CD4-positive, CD25-positive, alpha-beta regulatory T cell (primary cell): ENCODE results near the gene FAM174A. TPM values are rescaled to one million over a fixed set of nuclear protein-coding genes. Genes with fewer than 3 reads are reported as not detected.
A peak's percentile ranks its signal among the peaks of the same experiment; 100 is the strongest.

Source experiments
- ATAC-seq, 2 donors: fragments of 150-1000 bp; cut with Tn5 transposase; one replicate each; pipeline ENCODE4 v1.10.0; 2021; ENCODE audit warnings: low read depth in 2 of 2, moderate number of reproducible peaks in 2 of 2, moderate library complexity in 1 of 2
- DNase-seq, 3 donors: peaks; one replicate each; pipeline versions ENCODE4 v3.0.0 to v3.0.0-alpha.2; 2012 to 2022; ENCODE audit warnings: mixed read lengths in 1 of 3
- H3K27ac ChIP-seq: one replicate; pipeline ENCODE4 v1.7.0; 2013; ENCODE audit warnings: mild to moderate bottlenecking, low read length; ENCODE audit not compliant: insufficient read depth, poor library complexity, severe bottlenecking
- H3K27me3 ChIP-seq: one replicate; pipeline ENCODE4 v1.7.0; 2013; ENCODE audit warnings: low read length; ENCODE audit not compliant: control insufficient read depth, insufficient read depth
- H3K36me3 ChIP-seq: one replicate; pipeline ENCODE4 v1.7.0; 2013; ENCODE audit warnings: mild to moderate bottlenecking, low read length, moderate library complexity; ENCODE audit not compliant: control insufficient read depth, insufficient read depth
- H3K4me1 ChIP-seq: 2 replicates; pipeline ENCODE4 v1.7.0; 2013; ENCODE audit warnings: mild to moderate bottlenecking, low read length; ENCODE audit not compliant: insufficient read depth, control insufficient read depth, poor library complexity, severe bottlenecking
- H3K4me3 ChIP-seq: one replicate; pipeline ENCODE4 v1.7.0; 2013; ENCODE audit warnings: low read depth, mild to moderate bottlenecking, low read length, moderate library complexity
- H3K9me3 ChIP-seq, 2 experiments: 1 replicate in 1 of 2; 2 replicates in 1 of 2; pipeline ENCODE4 v1.7.0; 2013; ENCODE audit warnings: low read length in 2 of 2, mild to moderate bottlenecking in 1 of 2, moderate library complexity in 1 of 2; ENCODE audit not compliant: control insufficient read depth in 2 of 2
- H3K27ac Mint-ChIP-seq, 3 donors: one replicate each; pipeline ENCODE4 v1.8.0; 2020 to 2022; ENCODE audit warnings: mild to moderate bottlenecking in 3 of 3, mixed read lengths in 3 of 3, moderate library complexity in 2 of 3
- H3K27me3 Mint-ChIP-seq: one replicate; pipeline ENCODE4 v1.8.0; 2022; ENCODE audit warnings: mild to moderate bottlenecking, mixed read lengths
- H3K36me3 Mint-ChIP-seq: one replicate; pipeline ENCODE4 v1.8.0; 2020; ENCODE audit warnings: mixed read lengths
- H3K4me1 Mint-ChIP-seq, 4 donors: one replicate each; pipeline ENCODE4 v1.8.0; 2020 to 2022; ENCODE audit warnings: mixed read lengths in 4 of 4, mild to moderate bottlenecking in 1 of 4
- H3K4me3 Mint-ChIP-seq, 4 donors: one replicate each; pipeline ENCODE4 v1.8.0; 2020 to 2022; ENCODE audit warnings: mild to moderate bottlenecking in 4 of 4, mixed read lengths in 4 of 4, moderate library complexity in 3 of 4
- H3K9me3 Mint-ChIP-seq, 7 donors: one replicate each; pipeline ENCODE4 v1.8.0; 2020 to 2022; ENCODE audit warnings: mixed read lengths in 7 of 7, mild to moderate bottlenecking in 3 of 7, moderate library complexity in 2 of 7
- polyA plus RNA-seq, 4 donors: library from polyadenylated mRNA; unstranded; fragments of 300-500 nt; fragmentation: Illumina TruSeq; gene quantifications; one replicate each; pipeline ENCODE4 v1.2.3, GENCODE V29; 2021
- total RNA-seq: library from RNA; stranded (reverse); gene quantifications from one replicate; pipeline ENCODE4 v1.2.3, GENCODE V29; 2022

FAM174A gene
- total and polyA plus RNA-seq, 5 donors from 2014 or later: 6.3 to 11.2 (median 8.3) TPM

GRCh38 chr5:100623719-100624118 is 88.5 kb downstream of the FAM174A start:
- peaks cover 0 to 6% (median 3%) of the 10 kb centered on the region in 4 donors for H3K4me1 Mint-ChIP-seq
- H3K36me3 Mint-ChIP-seq: no peaks in the 10 kb centered on the region
- Histone ChIP-seq H3K27me3 (peaks cover 1% of the 10 kb centered on the region), H3K9me3 (no peaks in the 10 kb centered on the region), H3K36me3 (no peaks in the 10 kb centered on the region), H3K27ac (no peak overlapping the region), H3K4me3 (no peak overlapping the region), H3K4me1 (no peaks in the 10 kb centered on the region)
- H3K27ac Mint-ChIP-seq: no peak overlapping the region
- no peak overlapping the region for H3K4me3 Mint-ChIP-seq
- H3K9me3 Mint-ChIP-seq: peaks cover 0 to 4% (median 0%) of the 10 kb centered on the region in 7 donors
- ATAC-seq (peak; percentile 64 to 72), DNase-seq (peak in 2 of 3 donors; percentile 34 to 49)
- no peaks in the 10 kb centered on the region for H3K27me3 Mint-ChIP-seq

- H3K4me3 Mint-ChIP-seq: no peak overlapping the region
- no peak for DNase-seq
- H3K27ac ChIP-seq: no peak overlapping the region
- H3K4me1 ChIP-seq: no peaks in the 10 kb centered on the region
- no peaks in the 10 kb centered on the region for H3K9me3 ChIP-seq
- H3K36me3 Mint-ChIP-seq: no peaks in the 10 kb centered on the region
- H3K36me3 ChIP-seq: no peaks in the 10 kb centered on the region
- H3K9me3 Mint-ChIP-seq: no peaks in the 10 kb centered on the region
- no peaks in the 10 kb centered on the region for H3K27me3 Mint-ChIP-seq
- H3K27me3 ChIP-seq: no peaks in the 10 kb centered on the region
- H3K27ac Mint-ChIP-seq: no peak overlapping the region
- no peaks in the 10 kb centered on the region for H3K4me1 Mint-ChIP-seq
- no peak overlapping the region for H3K4me3 ChIP-seq
- ATAC-seq: no peak
Observed at GRCh38 chr5:100634937-100635534, 99.9 kb downstream of the FAM174A start.
